Fibroblast of lung (primary cell): ENCODE results near the gene TESMIN. TPM values are rescaled to one million over a fixed set of nuclear protein-coding genes. Genes with fewer than 3 reads are reported as not detected.

Source experiments
- DNase-seq, 2 donors: peaks; one replicate each; pipeline versions ENCODE4 v3.0.0 to v3.0.0-alpha.2; 2010; ENCODE audit warnings: low read depth in 2 of 2
- H2AFZ ChIP-seq: 2 replicates; pipeline ENCODE4 v1.5.1; 2012; ENCODE audit warnings: low read length, control low read depth, inconsistent platforms
- H3K27ac ChIP-seq: 2 replicates; pipeline ENCODE4 v1.5.1; 2011; ENCODE audit warnings: low read length, control low read depth; ENCODE audit not compliant: insufficient read depth
- H3K27me3 ChIP-seq: 2 replicates; pipeline ENCODE4 v1.5.1; 2011; ENCODE audit warnings: mild to moderate bottlenecking, low read length; ENCODE audit not compliant: control insufficient read depth, insufficient read depth
- H3K36me3 ChIP-seq: 2 replicates; pipeline ENCODE4 v1.5.1; 2011; ENCODE audit warnings: low read length; ENCODE audit not compliant: control insufficient read depth, insufficient read depth
- H3K4me1 ChIP-seq: 2 replicates; pipeline ENCODE4 v1.5.1; 2011; ENCODE audit warnings: low read length; ENCODE audit not compliant: control insufficient read depth, insufficient read depth; ENCODE audit errors: extremely low read depth
- H3K4me2 ChIP-seq: 2 replicates; pipeline ENCODE4 v1.5.1; 2011; ENCODE audit warnings: low read length, control low read depth; ENCODE audit not compliant: insufficient read depth; ENCODE audit errors: extremely low read depth
- H3K4me3 ChIP-seq, 4 experiments: fragments of 200-600 bp in 1 of 4; sonication (generic) in 1 of 4; replicated peaks in 1 of 4; 2 replicates each; pipeline ENCODE4 v1.5.1; 2011 to 2016; ENCODE audit warnings: low read length in 4 of 4, low read depth in 3 of 4, mild to moderate bottlenecking in 3 of 4, control low read depth in 2 of 4, inconsistent platforms in 1 of 4, mixed read lengths in 1 of 4; ENCODE audit not compliant: insufficient read depth in 1 of 4; ENCODE audit errors: control extremely low read depth in 1 of 4
- H3K79me2 ChIP-seq: 2 replicates; pipeline ENCODE4 v1.5.1; 2012; ENCODE audit warnings: mild to moderate bottlenecking, low read length, inconsistent platforms; ENCODE audit not compliant: control insufficient read depth, insufficient read depth
- H3K9ac ChIP-seq: 2 replicates; pipeline ENCODE4 v1.5.1; 2011; ENCODE audit warnings: mild to moderate bottlenecking, low read length, control low read depth; ENCODE audit not compliant: insufficient read depth
- H3K9me3 ChIP-seq: 2 replicates; pipeline ENCODE4 v1.5.1; 2012; ENCODE audit warnings: low read depth, low read length; ENCODE audit not compliant: control insufficient read depth, insufficient read depth
- H4K20me1 ChIP-seq: 2 replicates; pipeline ENCODE4 v1.5.1; 2011; ENCODE audit warnings: low read length; ENCODE audit not compliant: control insufficient read depth, insufficient read depth; ENCODE audit errors: extremely low read depth
- EZH2 ChIP-seq: IDR thresholded peaks from 2 replicates; pipeline ENCODE4 v1.5.1; 2012; ENCODE audit warnings: low read length, control low read depth, mild to moderate bottlenecking; ENCODE audit errors: missing control alignments
- polyA plus RNA-seq, 2 donors: library from polyadenylated mRNA; depleted of rRNA in 1 of 2; stranded (reverse) in 1 of 2; unstranded in 1 of 2; fragments of >200 nt; gene quantifications; 2 replicates each; pipeline ENCODE4 v1.2.1, GENCODE V29; 2011 to 2012; ENCODE audit warnings: missing spikeins in 1 of 2
- total RNA-seq: library from RNA; depleted of rRNA; stranded (reverse); fragments of >200 nt; gene quantifications from 2 replicates; pipeline ENCODE4 v1.2.1, GENCODE V29; 2014
- TF ChIP-seq, protein P1 (sequence below), 2 donors: IDR thresholded peaks in 1 of 2; conservative IDR thresholded peaks in 1 of 2; 1 replicate in 1 of 2; 2 replicates in 1 of 2; pipeline ENCODE4 v1.5.1; 2011 to 2012; ENCODE audit warnings: low read length in 2 of 2, control low read depth in 1 of 2, inconsistent platforms in 1 of 2, low read depth in 1 of 2, mild to moderate bottlenecking in 1 of 2

The TESMIN gene
- total and polyA plus RNA-seq, 2 donors (not counting 1 experiment from before 2014, with no cell fraction given) = 0.70 to 2.0 TPM

DNA sequence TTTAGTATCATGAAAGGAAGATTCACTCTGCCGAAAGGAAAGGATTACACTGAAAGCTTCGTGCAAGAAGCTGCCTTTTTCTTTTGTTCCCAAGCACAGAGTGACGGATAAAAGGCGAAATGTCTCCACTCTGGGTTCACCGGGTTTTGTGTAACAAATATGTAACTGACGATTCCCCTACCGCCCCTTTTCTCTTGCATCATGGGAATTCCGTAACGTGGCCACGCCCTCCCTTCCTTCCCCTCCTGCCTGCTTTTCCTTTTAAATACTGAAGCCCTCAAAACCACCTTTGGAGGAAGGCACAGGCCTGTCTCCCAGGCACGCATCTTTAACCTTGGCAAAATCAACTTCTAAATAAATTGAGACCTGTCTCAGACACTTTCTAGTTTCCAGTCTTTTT, 16.4 kb upstream of the TESMIN start:
- Histone ChIP-seq H3K4me2 (no peak overlapping the region), H3K4me1 (no peaks in the 10 kb centered on the region), H4K20me1 (no peaks in the 10 kb centered on the region), H3K9me3 (no peaks in the 10 kb centered on the region), H3K4me3 (no peak overlapping the region), H3K79me2 (no peaks in the 10 kb centered on the region), H3K36me3 (peaks cover 2% of the 10 kb centered on the region), H3K27ac (no peak overlapping the region), H3K9ac (no peak overlapping the region), H2AFZ (no peak overlapping the region), H3K27me3 (no peaks in the 10 kb centered on the region)
- TF ChIP-seq EZH2 = no peak
- TF ChIP-seq, protein P1, sequence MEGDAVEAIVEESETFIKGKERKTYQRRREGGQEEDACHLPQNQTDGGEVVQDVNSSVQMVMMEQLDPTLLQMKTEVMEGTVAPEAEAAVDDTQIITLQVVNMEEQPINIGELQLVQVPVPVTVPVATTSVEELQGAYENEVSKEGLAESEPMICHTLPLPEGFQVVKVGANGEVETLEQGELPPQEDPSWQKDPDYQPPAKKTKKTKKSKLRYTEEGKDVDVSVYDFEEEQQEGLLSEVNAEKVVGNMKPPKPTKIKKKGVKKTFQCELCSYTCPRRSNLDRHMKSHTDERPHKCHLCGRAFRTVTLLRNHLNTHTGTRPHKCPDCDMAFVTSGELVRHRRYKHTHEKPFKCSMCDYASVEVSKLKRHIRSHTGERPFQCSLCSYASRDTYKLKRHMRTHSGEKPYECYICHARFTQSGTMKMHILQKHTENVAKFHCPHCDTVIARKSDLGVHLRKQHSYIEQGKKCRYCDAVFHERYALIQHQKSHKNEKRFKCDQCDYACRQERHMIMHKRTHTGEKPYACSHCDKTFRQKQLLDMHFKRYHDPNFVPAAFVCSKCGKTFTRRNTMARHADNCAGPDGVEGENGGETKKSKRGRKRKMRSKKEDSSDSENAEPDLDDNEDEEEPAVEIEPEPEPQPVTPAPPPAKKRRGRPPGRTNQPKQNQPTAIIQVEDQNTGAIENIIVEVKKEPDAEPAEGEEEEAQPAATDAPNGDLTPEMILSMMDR (conservative IDR thresholded peaks at IDR 0.05 in 1 of 2, IDR thresholded peaks at IDR 0.05 in 1 of 2; ENCODE audit: low read depth in 1 of 2, low read length in 2 of 2) = no peak
- DNase-seq = no peak

DNA sequence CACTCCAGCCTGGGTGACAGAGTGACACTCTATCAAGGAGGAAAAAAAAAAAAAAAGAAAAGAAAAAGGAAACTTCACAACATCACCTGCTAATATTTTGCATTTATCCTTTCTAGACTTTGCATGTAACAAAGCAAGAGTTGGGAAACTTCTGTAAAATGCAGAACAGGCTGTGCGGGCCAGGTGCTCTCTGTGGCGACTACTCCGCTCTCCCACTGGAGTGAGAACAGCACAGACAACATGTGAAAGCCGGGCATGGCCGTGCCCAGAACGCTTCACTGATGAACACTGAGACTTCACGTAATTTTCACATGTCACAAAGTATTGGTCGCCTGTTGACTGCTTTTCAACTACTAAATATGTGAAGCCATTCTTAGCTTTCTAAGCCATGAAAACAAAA, 15.5 kb upstream of the TESMIN start:
- Histone ChIP-seq H4K20me1 (no peaks in the 10 kb centered on the region), H3K79me2 (no peaks in the 10 kb centered on the region), H3K9ac (no peak overlapping the region), H3K27me3 (no peaks in the 10 kb centered on the region), H3K36me3 (peaks cover 6% of the 10 kb centered on the region), H2AFZ (no peak overlapping the region), H3K4me2 (no peak overlapping the region), H3K4me1 (no peaks in the 10 kb centered on the region), H3K27ac (no peak overlapping the region), H3K9me3 (no peaks in the 10 kb centered on the region), H3K4me3 (no peak overlapping the region)
- no peak for TF ChIP-seq EZH2
- TF ChIP-seq, protein P1 (conservative IDR thresholded peaks at IDR 0.05 in 1 of 2, IDR thresholded peaks at IDR 0.05 in 1 of 2; ENCODE audit: low read depth in 1 of 2, low read length in 2 of 2) = no peak
- no peak for DNase-seq

DNA sequence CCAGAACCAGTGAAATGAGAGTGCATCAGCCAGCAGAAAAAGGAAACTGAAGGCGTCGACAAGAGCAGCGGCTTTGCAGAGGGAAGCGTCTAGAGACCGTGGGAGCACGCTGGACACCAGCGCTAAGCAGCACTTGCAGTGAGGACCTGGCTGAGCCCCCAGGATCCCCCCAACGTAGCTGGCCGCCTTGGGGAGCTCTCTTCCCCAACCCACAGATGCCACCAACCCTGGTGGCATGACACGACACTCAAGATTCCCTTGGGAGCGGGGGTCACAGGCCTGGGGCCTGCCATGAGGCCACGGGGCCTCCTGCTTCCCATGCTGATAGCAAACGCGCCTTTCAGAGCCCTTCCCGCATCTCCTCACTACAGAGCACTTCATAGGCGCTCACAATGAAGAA, 13.4 kb upstream of the TESMIN start:
- Histone ChIP-seq H3K27me3 (no peaks in the 10 kb centered on the region), H3K36me3 (peaks cover 13% of the 10 kb centered on the region), H3K4me3 (no peak overlapping the region), H3K9ac (no peak overlapping the region), H2AFZ (no peak overlapping the region), H3K4me1 (no peaks in the 10 kb centered on the region), H3K4me2 (no peak overlapping the region), H3K9me3 (no peaks in the 10 kb centered on the region), H3K27ac (no peak overlapping the region), H3K79me2 (no peaks in the 10 kb centered on the region), H4K20me1 (no peaks in the 10 kb centered on the region)
- DNase-seq = no peak
- TF ChIP-seq EZH2 = no peak
- TF ChIP-seq, protein P1 (conservative IDR thresholded peaks at IDR 0.05 in 1 of 2, IDR thresholded peaks at IDR 0.05 in 1 of 2; ENCODE audit: low read depth in 1 of 2, low read length in 2 of 2) = no peak
